Measurements from ENCODE around the gene BABAM2. TPM values are rescaled to one million over a fixed set of nuclear protein-coding genes. Genes with fewer than 3 reads are reported as not detected.
A peak's percentile ranks its signal among the peaks of the same experiment; 100 is the strongest.

Gene BABAM2
- total RNA-seq, 4 donors from 2014 or later: 24.3 to 46.1 (median 44.5) TPM

DNA sequence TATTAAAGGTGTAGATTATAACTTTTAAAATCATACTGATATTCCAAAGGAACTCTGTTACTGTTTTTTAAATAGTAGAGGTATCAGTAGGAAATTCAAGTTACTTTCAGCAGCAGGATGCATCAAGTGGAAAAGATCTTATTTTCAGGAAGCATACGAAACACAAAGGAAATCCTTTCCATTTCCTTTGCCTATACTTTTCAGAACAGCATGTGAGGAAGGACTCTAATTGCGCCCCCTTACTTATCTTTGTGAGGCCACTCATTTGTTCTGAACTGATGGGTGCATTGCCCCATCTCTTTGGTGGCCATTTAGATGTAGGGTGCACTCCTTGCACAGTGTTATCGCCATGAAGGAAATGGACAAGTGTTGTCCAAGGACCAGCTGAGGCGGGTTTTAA, 145.3 kb downstream of the BABAM2 start:
- H3K4me1 ChIP-seq: peaks cover 0 to 9% (median 2%) of the 10 kb centered on the region in 4 donors
- no peak overlapping the region for H3K4me3 ChIP-seq
- WGBS, 2 donors: 88 to 91% methylated on average over 4 of the region's 4 CpGs
- H3K36me3 ChIP-seq: no peaks in the 10 kb centered on the region
- no peaks in the 10 kb centered on the region for H3K9me3 ChIP-seq
- DNase-seq (ENCODE audit: low spot score in 2 of 2): no peak
- no peaks in the 10 kb centered on the region for H3K27me3 ChIP-seq
- TF ChIP-seq, protein P1, sequence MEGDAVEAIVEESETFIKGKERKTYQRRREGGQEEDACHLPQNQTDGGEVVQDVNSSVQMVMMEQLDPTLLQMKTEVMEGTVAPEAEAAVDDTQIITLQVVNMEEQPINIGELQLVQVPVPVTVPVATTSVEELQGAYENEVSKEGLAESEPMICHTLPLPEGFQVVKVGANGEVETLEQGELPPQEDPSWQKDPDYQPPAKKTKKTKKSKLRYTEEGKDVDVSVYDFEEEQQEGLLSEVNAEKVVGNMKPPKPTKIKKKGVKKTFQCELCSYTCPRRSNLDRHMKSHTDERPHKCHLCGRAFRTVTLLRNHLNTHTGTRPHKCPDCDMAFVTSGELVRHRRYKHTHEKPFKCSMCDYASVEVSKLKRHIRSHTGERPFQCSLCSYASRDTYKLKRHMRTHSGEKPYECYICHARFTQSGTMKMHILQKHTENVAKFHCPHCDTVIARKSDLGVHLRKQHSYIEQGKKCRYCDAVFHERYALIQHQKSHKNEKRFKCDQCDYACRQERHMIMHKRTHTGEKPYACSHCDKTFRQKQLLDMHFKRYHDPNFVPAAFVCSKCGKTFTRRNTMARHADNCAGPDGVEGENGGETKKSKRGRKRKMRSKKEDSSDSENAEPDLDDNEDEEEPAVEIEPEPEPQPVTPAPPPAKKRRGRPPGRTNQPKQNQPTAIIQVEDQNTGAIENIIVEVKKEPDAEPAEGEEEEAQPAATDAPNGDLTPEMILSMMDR (IDR thresholded peaks at IDR 0.05): no peak
- TF ChIP-seq POLR2A (IDR thresholded peaks at IDR 0.05): no peak
- peak in 1 of 2 donors; percentile 27 for TF ChIP-seq EP300 (IDR thresholded peaks at IDR 0.05)
- no peak overlapping the region for H3K27ac ChIP-seq

DNA sequence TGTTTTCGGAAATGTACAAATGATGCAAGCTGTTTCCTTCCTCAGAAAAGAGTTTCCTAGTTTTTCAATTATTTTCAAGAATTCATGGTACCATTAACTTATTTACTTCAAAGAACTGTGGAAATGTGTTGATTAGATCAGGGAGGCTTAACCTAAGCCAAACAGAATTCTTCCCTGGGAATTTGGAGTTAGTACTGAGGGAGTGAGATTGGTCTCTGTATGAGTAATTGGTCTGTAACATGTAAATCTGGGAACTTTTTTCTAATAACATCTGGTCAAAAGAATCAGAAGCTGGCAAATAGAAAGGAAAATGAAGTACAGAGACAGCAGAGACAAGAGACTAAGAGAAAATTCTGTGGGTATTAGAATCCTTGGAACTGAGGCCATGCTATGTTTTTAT, 145.8 kb downstream of the BABAM2 start:
- Histone ChIP-seq H3K27ac (no peak overlapping the region), H3K9me3 (no peaks in the 10 kb centered on the region), H3K27me3 (no peaks in the 10 kb centered on the region), H3K36me3 (no peaks in the 10 kb centered on the region), H3K4me1 (peaks cover 0 to 4% (median 2%) of the 10 kb centered on the region in 4 donors), H3K4me3 (no peak overlapping the region)
- TF ChIP-seq, protein P1 (IDR thresholded peaks at IDR 0.05): no peak
- no peak for TF ChIP-seq POLR2A (IDR thresholded peaks at IDR 0.05)
- no peak for TF ChIP-seq EP300 (IDR thresholded peaks at IDR 0.05)
- WGBS, 2 donors: 93 to 95% methylated on average over 1 of the region's 1 CpG
- no peak for DNase-seq (ENCODE audit: low spot score in 2 of 2)

DNA sequence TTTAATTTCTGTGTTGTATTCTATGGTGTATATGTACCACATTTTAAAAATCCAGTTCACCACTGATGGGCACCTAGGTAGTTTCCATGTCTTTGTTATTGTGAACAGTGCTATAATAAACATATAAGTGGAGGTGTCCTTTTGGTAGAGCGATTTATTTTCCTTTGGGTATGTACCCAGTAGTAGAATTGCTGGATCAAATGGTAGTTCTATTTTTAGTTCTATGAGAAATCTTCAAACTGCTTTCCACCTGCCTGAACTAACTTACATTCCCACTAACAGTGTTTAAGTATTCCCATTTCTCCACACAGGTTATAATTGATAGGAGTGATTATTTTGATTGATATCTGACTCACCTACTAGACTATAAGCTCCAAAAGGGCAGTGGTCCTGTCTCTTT, 148.2 kb downstream of the BABAM2 start:
- no peaks in the 10 kb centered on the region for H3K36me3 ChIP-seq
- H3K4me1 ChIP-seq: no peaks in the 10 kb centered on the region
- no peak overlapping the region for H3K27ac ChIP-seq
- TF ChIP-seq EP300 (IDR thresholded peaks at IDR 0.05) (no peak), POLR2A (IDR thresholded peaks at IDR 0.05) (no peak)
- TF ChIP-seq, protein P1 (IDR thresholded peaks at IDR 0.05): no peak
- DNase-seq (ENCODE audit: low spot score in 2 of 2): no peak
- no peak overlapping the region for H3K4me3 ChIP-seq
- no peaks in the 10 kb centered on the region for H3K27me3 ChIP-seq
- H3K9me3 ChIP-seq: no peaks in the 10 kb centered on the region
- 80 to 96% methylated on average over 1 of the region's 1 CpG for WGBS, 2 donors

DNA sequence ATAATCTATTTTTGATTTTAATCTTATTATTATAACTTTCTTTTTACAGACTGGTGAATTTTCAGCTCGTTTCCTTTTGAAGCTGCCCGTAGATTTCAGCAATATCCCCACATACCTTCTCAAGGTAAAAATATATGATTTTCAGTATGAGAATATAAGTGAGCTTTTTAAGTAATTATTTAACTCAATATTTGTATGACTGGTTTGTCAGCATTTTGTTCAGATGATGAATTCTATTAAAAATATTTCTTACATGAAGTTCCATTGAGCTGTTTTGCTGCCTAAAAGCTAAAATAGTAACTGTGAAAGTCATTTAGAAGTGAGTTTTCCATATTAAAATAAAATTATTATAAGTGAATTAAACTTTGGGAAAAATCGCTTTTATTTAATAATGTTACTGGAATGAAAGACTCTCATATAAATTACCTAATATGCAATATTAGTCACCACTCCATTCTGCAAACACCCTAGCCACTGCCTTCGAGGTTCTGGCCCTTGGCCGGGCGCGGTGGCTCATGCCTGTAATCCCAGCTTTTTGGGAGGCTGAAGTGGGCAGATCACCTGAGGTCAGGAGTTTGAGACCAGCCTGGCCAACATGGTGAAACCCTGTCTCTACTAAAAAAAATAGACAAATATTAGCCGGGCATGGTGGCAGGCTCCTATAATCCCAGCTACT, 155.3 kb downstream of the BABAM2 start:
- no peaks in the 10 kb centered on the region for H3K9me3 ChIP-seq
- H3K27ac ChIP-seq: no peak overlapping the region
- H3K36me3 ChIP-seq: no peaks in the 10 kb centered on the region
- no peak for DNase-seq (ENCODE audit: low spot score in 2 of 2)
- H3K27me3 ChIP-seq: no peaks in the 10 kb centered on the region
- TF ChIP-seq, protein P1 (IDR thresholded peaks at IDR 0.05): no peak
- TF ChIP-seq EP300 (IDR thresholded peaks at IDR 0.05) (no peak), POLR2A (IDR thresholded peaks at IDR 0.05) (no peak)
- peaks cover 0 to 28% (median 9%) of the 10 kb centered on the region in 4 donors for H3K4me1 ChIP-seq
- H3K4me3 ChIP-seq: no peak overlapping the region
- WGBS, 2 donors: 90 to 96% methylated on average over 8 of the region's 8 CpGs

DNA sequence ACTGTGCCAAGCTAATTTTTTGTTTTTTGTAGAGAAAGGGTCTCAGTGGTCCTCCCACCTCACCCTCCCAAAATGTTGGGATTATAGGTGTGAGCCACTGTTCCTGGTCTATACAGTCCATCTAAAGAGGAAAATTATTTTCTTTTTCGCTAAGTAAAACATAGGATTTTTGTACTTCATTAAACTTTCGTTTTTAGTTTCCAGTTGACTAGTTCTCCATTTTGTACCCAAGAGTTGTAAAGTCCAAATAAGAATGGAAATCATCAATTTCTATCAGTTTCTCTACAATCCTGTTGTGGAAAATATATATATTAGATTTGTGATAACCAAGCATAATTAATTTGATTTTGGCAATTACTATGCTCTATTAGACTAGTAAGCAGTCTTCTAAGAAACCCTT, 156.4 kb downstream of the BABAM2 start:
- no peaks in the 10 kb centered on the region for H3K9me3 ChIP-seq
- H3K27me3 ChIP-seq: no peaks in the 10 kb centered on the region
- 92% methylated on average over 2 of the region's 2 CpGs for WGBS, 2 donors
- TF ChIP-seq, protein P1 (IDR thresholded peaks at IDR 0.05): no peak
- TF ChIP-seq EP300 (IDR thresholded peaks at IDR 0.05): no peak
- TF ChIP-seq POLR2A (IDR thresholded peaks at IDR 0.05): no peak
- no peaks in the 10 kb centered on the region for H3K36me3 ChIP-seq
- no peak overlapping the region for H3K4me3 ChIP-seq
- H3K4me1 ChIP-seq: peaks cover 0 to 33% (median 9%) of the 10 kb centered on the region in 4 donors
- H3K27ac ChIP-seq: peak overlapping the region in 2 of 4 donors; percentile 23 to 26
- no peak for DNase-seq (ENCODE audit: low spot score in 2 of 2)
